Erythroblast (primary cell): Measurements from ENCODE around the gene RNF166.

Experiments used
- GATA1 ChIP-seq: IDR thresholded peaks from 2 replicates; pipeline ENCODE4 v1.6.1; 2011; ENCODE audit warnings: low read depth, mild to moderate bottlenecking, control low read depth, low read length, moderate library complexity
- POLR2A ChIP-seq: IDR thresholded peaks from 2 replicates; pipeline ENCODE4 v1.6.1; 2011; ENCODE audit warnings: mild to moderate bottlenecking, low read length

DNA sequence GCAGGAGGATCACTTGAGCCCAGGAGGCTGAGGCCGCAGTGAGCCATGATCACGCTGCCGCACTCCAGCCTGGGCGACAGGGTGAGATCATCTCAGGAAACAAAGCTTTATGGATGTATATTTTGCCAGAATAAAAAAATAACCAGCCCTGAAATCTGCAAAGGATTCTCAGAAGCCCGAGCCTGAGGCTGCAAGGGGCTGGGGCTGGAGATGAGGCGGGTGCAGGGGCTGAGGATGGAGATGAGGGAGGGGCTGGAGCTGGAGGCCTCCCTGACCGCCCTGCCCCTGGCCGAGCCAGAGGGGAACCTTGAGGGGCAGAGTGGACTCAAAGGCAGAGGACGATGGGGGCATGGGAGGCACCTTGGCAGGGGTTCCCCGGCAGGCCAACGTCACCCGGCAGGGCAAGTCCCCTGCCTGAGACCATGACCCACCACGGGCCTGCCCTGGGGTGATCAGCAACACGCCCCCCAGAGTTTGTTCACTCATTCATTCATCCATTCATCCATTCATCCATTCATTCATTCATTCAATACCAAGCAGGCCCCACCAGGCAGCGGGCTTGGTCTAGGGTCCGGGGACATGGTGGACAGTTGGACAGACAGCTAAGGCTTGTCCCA, 46.3 kb upstream of the RNF166 start:
- no peak for TF ChIP-seq POLR2A
- TF ChIP-seq GATA1 = no peak
